Measurements from ENCODE around the gene PDGFRB. TPM values are rescaled to one million over a fixed set of nuclear protein-coding genes. Genes with fewer than 3 reads are reported as not detected.

PDGFRB gene
- total RNA-seq, result 100 to 1,000 TPM in 2 of 3 donors, 10 to 100 TPM in 1; 53.7 to 243 (median 146) TPM

GRCh38 chr5:150155258-150156026 is at the start of gene PDGFRB:
TSS of gene PDGFRB (minus strand) at chr5:150155845. CDS start at chr5:150137047, 18,798 bp downstream.
- intact Hi-C loops (cut with DNase I; ENCODE audit: low total_unique reads), result no loop called here
- H3K4me1 ChIP-seq, result no peaks in the 10 kb centered on the region
- peak; percentile 29 for TF ChIP-seq POLR2A (IDR thresholded peaks at IDR 0.05)
- TF ChIP-seq POLR2AphosphoS5 (IDR thresholded peaks at IDR 0.05), result peak; percentile 31 to 71 (median 58)
- TF ChIP-seq, protein P1, sequence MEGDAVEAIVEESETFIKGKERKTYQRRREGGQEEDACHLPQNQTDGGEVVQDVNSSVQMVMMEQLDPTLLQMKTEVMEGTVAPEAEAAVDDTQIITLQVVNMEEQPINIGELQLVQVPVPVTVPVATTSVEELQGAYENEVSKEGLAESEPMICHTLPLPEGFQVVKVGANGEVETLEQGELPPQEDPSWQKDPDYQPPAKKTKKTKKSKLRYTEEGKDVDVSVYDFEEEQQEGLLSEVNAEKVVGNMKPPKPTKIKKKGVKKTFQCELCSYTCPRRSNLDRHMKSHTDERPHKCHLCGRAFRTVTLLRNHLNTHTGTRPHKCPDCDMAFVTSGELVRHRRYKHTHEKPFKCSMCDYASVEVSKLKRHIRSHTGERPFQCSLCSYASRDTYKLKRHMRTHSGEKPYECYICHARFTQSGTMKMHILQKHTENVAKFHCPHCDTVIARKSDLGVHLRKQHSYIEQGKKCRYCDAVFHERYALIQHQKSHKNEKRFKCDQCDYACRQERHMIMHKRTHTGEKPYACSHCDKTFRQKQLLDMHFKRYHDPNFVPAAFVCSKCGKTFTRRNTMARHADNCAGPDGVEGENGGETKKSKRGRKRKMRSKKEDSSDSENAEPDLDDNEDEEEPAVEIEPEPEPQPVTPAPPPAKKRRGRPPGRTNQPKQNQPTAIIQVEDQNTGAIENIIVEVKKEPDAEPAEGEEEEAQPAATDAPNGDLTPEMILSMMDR (IDR thresholded peaks at IDR 0.05), result no peak

GRCh38 chr5:150204590-150204960 is 48.9 kb upstream of the PDGFRB start:
- Histone ChIP-seq H3K36me3 (no peaks in the 10 kb centered on the region), H3K4me3 (no peak overlapping the region), H3K4me1 (no peaks in the 10 kb centered on the region), H3K27me3 (no peaks in the 10 kb centered on the region), H3K27ac (no peak overlapping the region), H3K9me3 (no peaks in the 10 kb centered on the region)
- TF ChIP-seq POLR2A (IDR thresholded peaks at IDR 0.05) (no peak), POLR2AphosphoS5 (IDR thresholded peaks at IDR 0.05) (no peak)
- TF ChIP-seq, protein P1 (IDR thresholded peaks at IDR 0.05), result no peak
- DNase-seq (ENCODE audit: low spot score in 2 of 2), result no peak
- intact Hi-C loops (cut with DNase I; ENCODE audit: low total_unique reads), result no loop called here

More at GRCh38 chr5:150155258-150156026, at the start of gene PDGFRB:
- Histone ChIP-seq H3K9me3 (no peaks in the 10 kb centered on the region), H3K4me3 (peak within 1 kb of the TSS; percentile 55 to 67 (median 66)), H3K27ac (peak within 1 kb of the TSS; percentile 78 to 93), H3K36me3 (no peaks in the 10 kb centered on the region), H3K27me3 (no peaks in the 10 kb centered on the region)
- DNase-seq (ENCODE audit: low spot score in 2 of 2), result peak; percentile 66 to 82

GRCh38 chr5:150203832-150204589 is 48.4 kb upstream of the PDGFRB start:
- Histone ChIP-seq H3K4me1 (no peaks in the 10 kb centered on the region), H3K27me3 (no peaks in the 10 kb centered on the region), H3K4me3 (no peak overlapping the region), H3K36me3 (no peaks in the 10 kb centered on the region), H3K9me3 (no peaks in the 10 kb centered on the region), H3K27ac (no peak overlapping the region)
- no peak for DNase-seq (ENCODE audit: low spot score in 2 of 2)
- intact Hi-C loops (cut with DNase I; ENCODE audit: low total_unique reads), result no loop called here
- TF ChIP-seq POLR2A (IDR thresholded peaks at IDR 0.05) (no peak), POLR2AphosphoS5 (IDR thresholded peaks at IDR 0.05) (no peak)
- TF ChIP-seq, protein P1 (IDR thresholded peaks at IDR 0.05), result no peak

DNA sequence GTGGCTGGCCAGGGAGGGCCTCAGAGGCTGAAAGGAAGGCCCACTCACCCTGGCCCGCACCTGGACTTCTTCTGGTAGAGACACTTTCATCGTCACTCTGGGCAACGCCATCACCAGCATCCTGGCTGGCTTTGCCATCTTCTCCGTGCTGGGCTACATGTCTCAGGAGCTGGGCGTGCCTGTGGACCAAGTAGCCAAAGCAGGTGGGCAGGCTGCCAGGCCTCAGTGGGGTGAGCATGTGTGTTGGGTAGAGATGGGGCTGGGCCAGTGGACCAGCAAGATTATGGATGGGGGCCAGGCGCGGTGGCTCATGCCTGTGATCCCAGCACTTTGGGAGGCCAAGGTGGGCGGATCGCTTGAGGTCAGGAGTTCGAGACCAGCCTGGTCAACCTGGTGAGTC is 46.9 kb upstream of the PDGFRB start:
- Histone ChIP-seq H3K27me3 (no peaks in the 10 kb centered on the region), H3K36me3 (no peaks in the 10 kb centered on the region), H3K4me3 (no peak overlapping the region), H3K9me3 (no peaks in the 10 kb centered on the region), H3K4me1 (no peaks in the 10 kb centered on the region), H3K27ac (no peak overlapping the region)
- intact Hi-C loops (cut with DNase I; ENCODE audit: low total_unique reads), result no loop called here
- TF ChIP-seq POLR2A (IDR thresholded peaks at IDR 0.05) (no peak), POLR2AphosphoS5 (IDR thresholded peaks at IDR 0.05) (no peak)
- TF ChIP-seq, protein P1 (IDR thresholded peaks at IDR 0.05), result no peak
- no peak for DNase-seq (ENCODE audit: low spot score in 2 of 2)

DNA sequence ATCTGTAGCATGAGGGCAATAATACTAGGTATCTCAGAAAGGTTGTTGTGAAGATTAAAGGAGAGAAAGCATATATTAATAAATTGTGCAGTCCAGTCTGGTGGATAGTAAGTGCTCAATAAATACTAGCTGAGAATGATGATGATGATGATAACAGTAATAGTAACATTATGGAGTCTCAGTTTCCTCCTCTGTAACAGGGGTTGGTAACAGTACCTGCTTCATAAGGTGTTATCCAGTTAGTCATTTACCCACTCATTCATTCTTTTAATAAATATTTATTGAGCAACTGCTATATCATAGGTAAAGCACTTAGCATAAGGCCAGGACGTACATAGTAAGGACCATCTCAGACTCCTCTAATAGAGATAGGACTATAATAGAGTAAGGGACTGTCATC is 41.8 kb upstream of the PDGFRB start:
- TF ChIP-seq POLR2AphosphoS5 (IDR thresholded peaks at IDR 0.05) (no peak), POLR2A (IDR thresholded peaks at IDR 0.05) (no peak)
- TF ChIP-seq, protein P1 (IDR thresholded peaks at IDR 0.05), result no peak
- H3K9me3 ChIP-seq, result no peaks in the 10 kb centered on the region
- H3K4me3 ChIP-seq, result no peak overlapping the region
- no peak overlapping the region for H3K27ac ChIP-seq
- intact Hi-C loops (cut with DNase I; ENCODE audit: low total_unique reads), result no loop called here
- no peaks in the 10 kb centered on the region for H3K27me3 ChIP-seq
- DNase-seq (ENCODE audit: low spot score in 2 of 2), result no peak
- H3K4me1 ChIP-seq, result no peaks in the 10 kb centered on the region
- H3K36me3 ChIP-seq, result no peaks in the 10 kb centered on the region

All from breast epithelium (tissue), 4 donors.